ENCODE results near the gene CAMK2D. TPM values are rescaled to one million over a fixed set of nuclear protein-coding genes. Genes with fewer than 3 reads are reported as not detected.
"Not testable (repeated sequence)": the region's sequence is repeated elsewhere in the genome, so short reads cannot be mapped to it uniquely, and the experiment has no call there.

The CAMK2D gene
- total RNA-seq, 1 donor: 207 TPM

GRCh38 chr4:113801882-113802281 is 40.3 kb upstream of the CAMK2D start:
- no peaks in the 10 kb centered on the region for H3K9me3 ChIP-seq (ENCODE audit: low read depth, low read length)

DNA sequence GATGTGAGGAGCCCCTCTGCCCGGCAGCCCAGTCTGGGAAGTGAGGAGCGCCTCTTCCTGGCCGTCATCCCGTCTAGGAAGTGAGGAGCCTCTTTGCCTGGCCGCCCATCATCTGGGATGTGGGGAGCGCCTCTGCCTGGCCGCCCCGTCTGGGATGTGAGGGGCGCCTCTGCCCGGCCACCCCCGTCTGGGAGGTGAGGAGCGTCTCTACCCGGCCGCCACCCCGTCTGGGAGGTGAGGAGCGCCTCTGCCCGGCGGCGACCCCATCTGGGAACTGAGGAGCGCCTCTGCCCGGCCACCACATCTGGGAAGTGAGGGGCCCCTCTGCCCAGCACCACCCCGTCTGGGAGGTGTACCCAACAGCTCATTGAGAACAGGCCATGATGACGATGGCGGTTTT is 34.8 kb upstream of the CAMK2D start:
- H3K4me2 ChIP-seq (ENCODE audit: insufficient read depth, low read length); H3K4me1 ChIP-seq (ENCODE audit: insufficient read depth, low read length); H3K9me3 ChIP-seq (ENCODE audit: low read depth, low read length); DNase-seq (ENCODE audit: insufficient read length, low spot score, missing footprints); H3K36me3 ChIP-seq (ENCODE audit: insufficient read depth, low read length); H3K4me3 ChIP-seq (ENCODE audit: insufficient read depth, low read length); H4K20me1 ChIP-seq (ENCODE audit: insufficient read depth, low read length); H3K79me2 ChIP-seq (ENCODE audit: insufficient read depth, low read length); H3K27me3 ChIP-seq (ENCODE audit: insufficient read depth, low read length); H2AFZ ChIP-seq (ENCODE audit: low read length); H3K27ac ChIP-seq (ENCODE audit: low read depth, low read length): not testable (repeated sequence)

More at GRCh38 chr4:113801882-113802281, 40.3 kb upstream of the CAMK2D start:
- Histone ChIP-seq H3K4me2 (ENCODE audit: insufficient read depth, low read length) (no peak overlapping the region), H3K27ac (ENCODE audit: low read depth, low read length) (no peak overlapping the region), H3K4me3 (ENCODE audit: insufficient read depth, low read length) (no peak overlapping the region), H3K36me3 (ENCODE audit: insufficient read depth, low read length) (no peaks in the 10 kb centered on the region), H4K20me1 (ENCODE audit: insufficient read depth, low read length) (no peaks in the 10 kb centered on the region), H3K4me1 (ENCODE audit: insufficient read depth, low read length) (no peaks in the 10 kb centered on the region), H3K27me3 (ENCODE audit: insufficient read depth, low read length) (no peaks in the 10 kb centered on the region), H3K79me2 (ENCODE audit: insufficient read depth, low read length) (no peaks in the 10 kb centered on the region), H2AFZ (ENCODE audit: low read length) (no peak overlapping the region)
- TF ChIP-seq, protein P1, sequence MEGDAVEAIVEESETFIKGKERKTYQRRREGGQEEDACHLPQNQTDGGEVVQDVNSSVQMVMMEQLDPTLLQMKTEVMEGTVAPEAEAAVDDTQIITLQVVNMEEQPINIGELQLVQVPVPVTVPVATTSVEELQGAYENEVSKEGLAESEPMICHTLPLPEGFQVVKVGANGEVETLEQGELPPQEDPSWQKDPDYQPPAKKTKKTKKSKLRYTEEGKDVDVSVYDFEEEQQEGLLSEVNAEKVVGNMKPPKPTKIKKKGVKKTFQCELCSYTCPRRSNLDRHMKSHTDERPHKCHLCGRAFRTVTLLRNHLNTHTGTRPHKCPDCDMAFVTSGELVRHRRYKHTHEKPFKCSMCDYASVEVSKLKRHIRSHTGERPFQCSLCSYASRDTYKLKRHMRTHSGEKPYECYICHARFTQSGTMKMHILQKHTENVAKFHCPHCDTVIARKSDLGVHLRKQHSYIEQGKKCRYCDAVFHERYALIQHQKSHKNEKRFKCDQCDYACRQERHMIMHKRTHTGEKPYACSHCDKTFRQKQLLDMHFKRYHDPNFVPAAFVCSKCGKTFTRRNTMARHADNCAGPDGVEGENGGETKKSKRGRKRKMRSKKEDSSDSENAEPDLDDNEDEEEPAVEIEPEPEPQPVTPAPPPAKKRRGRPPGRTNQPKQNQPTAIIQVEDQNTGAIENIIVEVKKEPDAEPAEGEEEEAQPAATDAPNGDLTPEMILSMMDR (IDR thresholded peaks at IDR 0.05; ENCODE audit: extremely low read depth, low read depth, low read length): no peak
- DNase-seq (ENCODE audit: insufficient read length, low spot score, missing footprints): no peak

- TF ChIP-seq, protein P1 (IDR thresholded peaks at IDR 0.05; ENCODE audit: extremely low read depth, low read depth, low read length): no peak
Observed at GRCh38 chr4:113790478-113790877, 28.9 kb upstream of the CAMK2D start.

GRCh38 chr4:113788888-113789287 is 27.4 kb upstream of the CAMK2D start:
- H3K79me2 ChIP-seq (ENCODE audit: insufficient read depth, low read length): no peaks in the 10 kb centered on the region
- TF ChIP-seq, protein P1 (IDR thresholded peaks at IDR 0.05; ENCODE audit: extremely low read depth, low read depth, low read length): no peak
- no peak overlapping the region for H3K27ac ChIP-seq (ENCODE audit: low read depth, low read length)
- no peak for DNase-seq (ENCODE audit: insufficient read length, low spot score, missing footprints)
- no peak overlapping the region for H3K4me3 ChIP-seq (ENCODE audit: insufficient read depth, low read length)
- peaks cover 2% of the 10 kb centered on the region for H3K9me3 ChIP-seq (ENCODE audit: low read depth, low read length)
- no peaks in the 10 kb centered on the region for H3K36me3 ChIP-seq (ENCODE audit: insufficient read depth, low read length)
- H3K27me3 ChIP-seq (ENCODE audit: insufficient read depth, low read length): no peaks in the 10 kb centered on the region
- H3K4me1 ChIP-seq (ENCODE audit: insufficient read depth, low read length): peaks cover 13% of the 10 kb centered on the region
- H4K20me1 ChIP-seq (ENCODE audit: insufficient read depth, low read length): no peaks in the 10 kb centered on the region
- no peak overlapping the region for H3K4me2 ChIP-seq (ENCODE audit: insufficient read depth, low read length)
- peak overlapping the region; percentile 44 for H2AFZ ChIP-seq (ENCODE audit: low read length)

More at GRCh38 chr4:113790478-113790877, 28.9 kb upstream of the CAMK2D start:
- no peak overlapping the region for H3K4me3 ChIP-seq (ENCODE audit: insufficient read depth, low read length)
- peaks cover under 1% of the 10 kb centered on the region for H3K4me1 ChIP-seq (ENCODE audit: insufficient read depth, low read length)
- peaks cover 2% of the 10 kb centered on the region for H3K9me3 ChIP-seq (ENCODE audit: low read depth, low read length)
- H3K4me2 ChIP-seq (ENCODE audit: insufficient read depth, low read length): no peak overlapping the region
- no peaks in the 10 kb centered on the region for H3K36me3 ChIP-seq (ENCODE audit: insufficient read depth, low read length)
- no peaks in the 10 kb centered on the region for H3K27me3 ChIP-seq (ENCODE audit: insufficient read depth, low read length)
- no peaks in the 10 kb centered on the region for H4K20me1 ChIP-seq (ENCODE audit: insufficient read depth, low read length)
- no peaks in the 10 kb centered on the region for H3K79me2 ChIP-seq (ENCODE audit: insufficient read depth, low read length)
- H3K27ac ChIP-seq (ENCODE audit: low read depth, low read length): no peak overlapping the region
- DNase-seq (ENCODE audit: insufficient read length, low spot score, missing footprints): no peak
- no peak overlapping the region for H2AFZ ChIP-seq (ENCODE audit: low read length)

Data from osteoblast (primary cell).